Measurements from ENCODE around the gene PTGIS.
"Not testable (repeated sequence)": the region's sequence is repeated elsewhere in the genome, so short reads cannot be mapped to it uniquely, and the experiment has no call there.

The PTGIS gene

DNA sequence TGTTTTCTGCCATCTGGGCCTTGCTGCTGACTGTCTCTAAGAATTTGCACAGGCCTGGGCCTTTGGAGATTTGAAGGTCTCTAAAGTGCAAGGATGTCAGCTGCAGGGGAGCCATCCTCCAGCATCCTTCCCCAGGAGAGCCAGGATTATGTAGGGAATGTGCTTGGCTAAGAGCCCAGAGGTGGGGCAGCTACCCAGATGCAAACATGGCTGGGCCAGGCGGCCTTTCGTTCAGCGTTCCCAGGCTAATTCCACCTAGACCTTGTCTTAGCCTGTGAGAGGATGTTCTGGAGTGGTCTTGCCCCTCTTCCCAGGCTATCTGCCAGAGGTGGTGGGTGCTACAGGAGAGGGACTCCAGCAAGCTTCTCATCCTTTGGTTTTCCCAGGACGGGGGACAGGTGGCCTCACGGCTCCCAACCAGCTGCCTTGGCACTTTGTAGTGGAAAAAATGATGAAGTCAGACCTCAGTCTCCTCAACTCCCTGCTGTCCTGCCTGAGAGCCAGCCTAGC, 7.7 kb upstream of the PTGIS start:
- no peak for DNase-seq

DNA sequence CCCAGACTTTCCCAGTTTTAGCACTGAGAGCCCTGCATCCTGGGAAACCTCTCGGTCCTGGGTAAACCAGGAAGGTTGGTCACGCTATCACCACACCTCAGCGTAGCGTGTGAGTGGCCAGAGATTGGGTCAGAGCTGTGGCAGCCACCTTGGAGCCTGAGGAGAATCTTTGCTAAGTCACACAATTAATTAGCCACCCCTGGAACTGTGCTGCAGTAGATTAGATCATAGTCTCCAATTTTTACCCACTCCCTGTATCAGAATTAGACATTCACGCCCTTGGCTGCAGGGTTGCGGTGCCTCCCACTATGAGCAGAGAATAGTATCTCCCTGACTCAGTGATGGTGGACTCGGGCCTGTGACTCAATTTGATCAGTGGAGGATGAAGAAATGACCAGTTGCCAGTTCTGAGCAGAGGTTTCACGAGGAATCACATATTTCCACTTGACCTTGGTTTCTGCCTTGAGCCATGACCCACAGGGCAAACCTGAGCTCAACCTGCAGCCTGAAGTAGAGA, 6.0 kb upstream of the PTGIS start:
- no peak for DNase-seq

DNA sequence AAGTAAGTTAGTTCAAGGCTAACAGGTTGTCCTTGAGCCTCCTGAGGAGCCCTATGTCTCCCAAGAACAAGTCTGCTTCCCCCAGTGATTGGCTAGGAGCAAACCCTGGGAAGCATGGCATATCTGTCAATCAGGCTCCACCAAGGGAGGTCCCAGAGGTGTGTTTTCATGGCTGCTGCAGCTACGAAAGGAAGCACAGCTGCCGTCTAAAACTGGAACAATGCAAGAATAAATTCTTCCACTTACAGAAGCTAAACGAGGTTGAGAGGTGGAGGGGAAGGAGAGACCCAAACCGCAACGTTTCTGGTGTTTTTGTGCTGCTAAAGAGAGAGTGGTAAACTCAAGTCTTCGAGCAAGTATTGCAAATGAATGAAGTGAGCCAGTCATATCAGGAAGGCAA, 4.9 kb upstream of the PTGIS start:
- DNase-seq = no peak

- no peak for DNase-seq
Measured at GRCh38 chr20:49571553-49571835, 3.6 kb upstream of the PTGIS start.

- no peak for DNase-seq
Measured at GRCh38 chr20:49570828-49571552, 3.1 kb upstream of the PTGIS start.

- no peak for DNase-seq
Measured at GRCh38 chr20:49570161-49570827, 2.4 kb upstream of the PTGIS start.

DNA sequence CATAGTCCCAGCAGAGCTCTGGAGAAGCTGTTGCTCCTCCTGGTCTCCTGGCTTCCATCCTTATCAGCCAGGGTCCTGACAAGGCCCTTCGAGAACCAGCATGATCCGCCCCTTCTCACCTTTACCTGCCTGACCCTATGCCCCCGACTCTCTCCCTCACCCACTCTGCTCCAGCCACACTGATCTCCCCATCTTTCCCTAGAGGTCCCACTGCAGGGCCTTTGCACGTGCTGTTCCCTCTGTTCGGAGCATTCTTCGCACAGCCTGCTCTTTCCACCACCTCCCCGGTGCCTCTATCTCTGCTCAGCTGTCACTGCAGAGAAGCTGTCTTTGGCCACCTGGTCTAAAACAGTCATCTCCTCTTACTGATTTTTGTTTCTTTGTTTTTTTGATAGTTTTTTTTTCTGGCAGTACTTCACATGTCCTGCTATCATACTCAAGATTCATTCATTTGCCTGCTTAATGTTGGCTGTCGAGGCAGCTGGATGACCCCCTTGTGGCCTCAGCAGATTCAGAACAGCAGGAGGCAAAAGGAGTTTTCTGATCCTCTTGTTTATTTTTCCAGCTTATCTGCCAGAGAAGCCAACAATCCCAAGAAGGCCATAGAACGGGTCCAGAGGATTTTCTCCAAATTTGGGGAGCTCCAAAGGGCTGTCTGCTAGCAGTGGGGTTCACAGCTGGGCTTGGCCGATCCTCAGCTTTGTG, 1.6 kb upstream of the PTGIS start:
- DNase-seq = no peak

DNA sequence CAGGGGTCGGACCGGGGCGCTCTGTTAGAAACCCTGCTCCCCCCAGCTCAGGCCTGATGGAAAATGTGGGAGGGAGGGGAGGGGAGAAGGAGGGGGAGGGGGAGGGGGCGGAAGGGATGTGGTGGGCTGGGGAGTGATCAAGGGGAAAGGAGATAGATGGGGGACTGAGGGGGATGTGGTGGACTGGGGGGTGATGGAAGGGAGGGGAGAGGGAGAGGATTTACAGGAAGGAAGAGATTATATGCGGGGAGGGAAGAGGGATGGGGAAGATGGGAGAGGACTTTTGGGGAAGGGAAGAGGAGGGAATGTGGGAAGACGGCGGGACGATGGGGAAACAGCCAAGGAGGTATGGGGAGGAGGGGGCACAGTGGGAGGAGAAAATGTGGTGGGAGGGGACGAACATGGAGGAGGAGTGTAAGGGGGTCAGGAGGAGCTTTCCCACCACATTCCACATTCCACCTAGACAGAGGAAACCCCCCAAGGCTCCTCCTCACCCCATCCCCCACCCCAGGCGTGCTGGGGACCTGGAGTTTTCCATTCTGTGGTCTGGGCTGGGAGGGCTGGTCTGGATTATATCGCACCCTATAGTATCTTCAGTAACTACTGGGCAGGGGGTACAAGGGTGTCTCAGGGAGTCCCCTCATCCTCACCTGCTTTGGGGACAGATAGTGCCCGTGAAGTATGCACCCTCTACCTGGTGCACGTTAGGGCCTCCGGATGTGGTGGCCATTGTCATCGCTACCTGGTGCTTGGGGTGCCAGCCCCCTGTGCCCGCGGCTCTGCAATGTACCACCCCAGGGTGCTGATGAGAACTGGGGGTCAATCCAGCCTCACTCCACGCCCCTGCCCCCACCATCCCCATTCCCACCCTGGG, 578 bp upstream of the PTGIS start:
- DNase-seq = no peak

GRCh38 chr20:49566401-49567364, 1.3 kb downstream of the PTGIS start:
- DNase-seq = no peak

GRCh38 chr20:49564991-49565390, 2.9 kb downstream of the PTGIS start:
- DNase-seq = not testable (repeated sequence)

DNA sequence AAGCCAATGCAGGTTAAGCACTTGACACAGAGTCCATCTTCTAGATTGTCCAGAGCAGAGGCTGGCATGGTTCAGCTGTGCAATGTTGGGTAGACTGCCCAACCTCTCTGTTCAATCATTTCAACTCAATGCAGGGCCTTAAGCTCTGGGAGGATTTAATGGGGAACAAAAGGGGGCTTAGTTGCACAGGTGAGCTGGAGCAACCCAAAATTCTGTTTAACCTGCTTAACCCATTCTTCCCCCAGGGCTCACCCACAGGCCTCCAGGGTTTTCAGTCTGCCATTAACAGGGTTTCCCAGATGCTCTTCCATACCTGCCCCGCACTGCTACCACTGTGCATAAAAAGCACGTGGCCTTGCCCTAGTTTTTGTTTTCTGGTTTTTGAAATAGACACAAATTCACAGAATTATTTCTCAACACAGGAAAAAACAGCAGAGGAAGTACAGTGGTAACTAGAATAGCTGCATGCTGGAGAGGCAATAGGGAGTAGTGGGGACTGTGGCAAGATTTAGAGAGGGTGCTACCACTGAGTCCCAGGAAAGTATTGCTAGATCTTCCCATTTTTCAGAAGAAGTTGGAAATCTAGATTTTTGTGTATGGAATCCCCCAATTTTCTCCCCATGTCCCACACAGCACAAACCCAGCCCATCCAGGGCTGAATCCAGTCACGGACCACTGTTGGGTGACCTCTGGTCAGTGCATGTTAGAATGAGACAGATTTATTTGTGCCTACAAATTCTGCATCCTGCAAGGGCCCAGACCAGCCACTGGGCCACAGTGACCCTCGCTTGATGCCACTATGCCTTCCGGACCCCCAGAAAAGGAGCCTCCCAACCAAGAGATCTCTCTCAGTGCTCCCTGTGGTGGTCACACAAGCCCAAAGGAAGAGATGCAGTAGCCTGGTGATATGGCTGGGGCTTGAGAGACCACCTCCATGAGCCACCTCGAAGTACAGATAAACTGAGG, 4.6 kb downstream of the PTGIS start:
- no peak for DNase-seq

- no peak for DNase-seq
Measured at GRCh38 chr20:49562311-49563014, 5.5 kb downstream of the PTGIS start.

GRCh38 chr20:49561806-49562205, 6.1 kb downstream of the PTGIS start:
- DNase-seq = no peak

DNA sequence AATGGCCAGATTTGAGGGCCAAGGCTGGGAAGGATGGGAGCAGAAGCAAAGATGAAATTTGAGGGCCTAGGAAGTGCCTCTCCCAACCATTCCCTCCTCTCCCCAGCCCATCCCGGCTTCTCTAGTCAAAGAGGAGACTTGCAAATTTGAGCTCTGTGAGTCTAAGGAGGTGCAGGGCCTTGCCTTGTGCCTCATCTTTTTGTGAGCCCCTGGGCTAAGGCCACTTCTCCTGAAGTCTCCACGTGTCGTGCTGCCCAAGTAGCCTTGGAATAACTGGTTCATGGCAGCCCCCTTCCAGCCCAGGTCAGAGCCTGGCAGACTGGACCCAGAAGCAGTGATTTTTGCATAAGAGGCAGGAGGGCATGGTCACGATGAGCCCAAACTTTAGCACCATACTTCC, 6.7 kb downstream of the PTGIS start:
- no peak for DNase-seq

DNA sequence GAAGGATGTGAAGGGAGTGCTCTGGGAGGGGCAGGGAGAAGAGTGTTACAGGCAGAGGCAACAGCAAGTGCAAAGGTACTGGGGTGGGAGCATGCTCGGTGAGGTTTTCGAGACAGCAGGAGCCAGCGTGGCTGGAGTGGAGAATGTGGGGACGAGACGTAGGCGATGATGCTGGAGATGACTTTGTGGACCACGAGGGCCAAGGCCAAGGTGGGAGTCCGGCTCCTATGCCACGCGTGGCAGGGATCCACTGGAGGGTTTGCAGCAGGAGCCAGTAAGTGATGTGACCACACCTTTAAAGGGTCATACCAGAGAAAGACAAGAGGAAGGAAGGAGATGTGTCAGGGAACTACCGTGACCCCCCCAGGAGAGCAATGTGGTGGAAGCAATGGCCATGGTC, 7.3 kb downstream of the PTGIS start:
- no peak for DNase-seq

DNA sequence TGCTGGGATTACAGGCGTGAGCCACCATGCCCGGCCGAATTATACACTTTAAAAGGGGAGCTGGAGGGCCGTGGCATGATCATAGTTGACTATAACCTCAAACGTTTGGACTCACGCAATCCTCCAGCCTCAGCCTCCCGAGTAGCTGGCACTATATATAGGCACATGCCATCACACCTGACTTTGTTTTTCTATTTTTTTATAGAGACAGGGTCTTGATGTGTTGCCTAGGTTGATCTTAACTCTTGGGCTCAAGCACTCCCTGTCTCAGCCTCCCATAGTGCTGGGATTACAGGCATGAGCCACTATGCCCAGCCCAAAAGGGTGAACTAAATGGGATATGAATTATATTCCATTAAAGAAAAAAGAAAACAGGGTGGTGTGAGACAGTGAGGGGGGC, 7.8 kb downstream of the PTGIS start:
- no peak for DNase-seq

- no peak for DNase-seq
Measured at GRCh38 chr20:49559411-49560081, 8.4 kb downstream of the PTGIS start.

GRCh38 chr20:49558826-49559225, 9.1 kb downstream of the PTGIS start:
- DNase-seq = no peak

DNA sequence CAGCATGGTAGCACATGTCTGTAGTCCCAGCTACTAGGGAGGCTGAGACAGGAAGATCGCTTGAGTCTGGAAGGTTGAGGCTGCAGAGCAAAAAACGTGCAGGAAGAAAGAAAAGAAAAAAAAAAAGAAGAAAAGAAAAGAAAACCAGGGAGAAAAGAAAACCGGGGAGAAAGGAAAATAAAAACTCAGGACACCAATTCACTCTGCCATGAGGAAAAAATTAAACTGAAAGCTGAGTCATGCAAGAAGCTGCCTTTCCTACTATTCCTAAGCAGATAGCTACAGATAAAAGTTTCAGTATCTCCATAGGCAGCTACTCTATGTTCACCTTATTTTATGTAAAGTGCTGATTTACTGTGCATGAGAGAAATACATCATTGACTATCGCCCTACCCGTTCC, 10.5 kb downstream of the PTGIS start:
- DNase-seq = no peak
